ENCODE results near the gene HIGD2B.
"Not testable (repeated sequence)": the region's sequence is repeated elsewhere in the genome, so short reads cannot be mapped to it uniquely, and the experiment has no call there.

Gene HIGD2B

DNA sequence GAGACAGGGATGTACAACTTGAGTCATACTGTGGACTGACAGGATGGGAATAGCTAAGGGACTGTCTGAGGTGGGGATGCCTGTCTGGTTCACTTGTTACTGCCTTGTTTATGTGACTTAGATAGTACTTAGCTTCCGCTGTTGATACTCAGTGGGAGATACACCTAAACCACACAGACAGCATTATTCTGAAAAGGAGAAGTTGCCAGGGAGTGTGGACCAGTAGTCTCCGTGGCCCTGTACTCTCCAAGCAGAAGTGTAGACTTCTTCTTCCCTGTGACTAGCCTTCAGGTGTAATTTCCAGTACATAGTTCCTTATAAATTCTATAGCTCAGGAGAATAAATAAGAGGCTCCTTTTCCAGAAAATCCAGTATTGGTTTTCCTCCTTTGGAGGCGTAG, 5.1 kb downstream of the HIGD2B start:
- no peak for DNase-seq (ENCODE audit: extremely low read depth in 1 of 2, low read depth in 1 of 2)

- no peak for DNase-seq (ENCODE audit: extremely low read depth in 1 of 2, low read depth in 1 of 2)
These were observed 9.1 kb downstream of the HIGD2B start for GRCh38 chr15:72676838-72677237.

DNA sequence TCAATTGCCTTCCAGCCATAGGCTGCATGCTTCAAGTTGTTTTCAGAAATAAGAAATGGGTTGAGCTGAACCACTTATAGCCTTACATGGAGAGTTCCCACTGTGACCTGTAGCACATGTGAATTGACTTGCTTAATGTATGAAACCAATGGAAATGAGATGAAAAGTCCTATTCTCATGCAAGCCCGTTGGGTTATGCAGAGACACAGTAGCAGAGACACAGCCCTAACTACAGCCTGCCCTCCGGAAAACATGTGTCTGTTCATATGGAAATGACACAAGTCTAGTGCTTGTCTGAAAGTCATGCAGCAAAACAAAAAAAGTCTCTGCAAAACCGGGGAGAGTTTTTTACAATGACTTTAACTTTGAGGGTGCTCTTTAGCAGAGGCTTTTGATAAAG, 14.5 kb downstream of the HIGD2B start:
- DNase-seq (ENCODE audit: extremely low read depth in 1 of 2, low read depth in 1 of 2) = no peak

DNA sequence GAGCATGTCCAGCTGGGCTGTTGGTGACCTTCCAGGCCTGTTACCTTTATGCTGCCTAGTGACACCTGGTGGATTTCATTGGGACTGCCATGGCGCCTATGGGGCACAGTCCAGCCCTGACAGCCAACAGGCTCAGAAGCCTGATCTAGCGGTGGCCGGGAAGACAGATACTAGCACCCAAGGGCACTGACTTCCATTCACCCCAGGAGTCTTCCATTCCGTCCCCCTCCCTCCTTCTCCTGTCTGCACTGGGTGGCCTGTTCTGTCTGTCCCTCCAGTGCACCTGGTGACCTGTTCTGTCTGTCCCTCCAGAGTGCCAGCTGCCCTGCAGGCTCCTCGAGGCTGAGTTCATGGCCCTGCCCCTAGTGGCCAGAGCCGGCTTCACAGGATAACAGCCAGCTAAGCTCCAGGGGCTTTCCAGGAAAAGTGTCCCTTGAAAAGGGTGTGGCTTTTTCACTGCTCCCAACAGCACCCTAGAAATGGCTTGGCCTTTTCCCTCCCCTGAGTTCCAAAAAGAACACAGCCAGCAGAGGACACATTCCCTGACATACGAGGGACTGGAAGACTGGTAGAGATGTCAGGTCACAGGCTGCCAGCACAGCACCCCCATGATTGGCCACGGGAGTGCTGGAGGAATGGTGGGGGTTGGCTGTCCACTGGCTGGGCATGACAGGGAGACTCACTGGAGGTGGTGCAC, 15.2 kb downstream of the HIGD2B start:
- peak in 1 of 2 donors; percentile 45 for DNase-seq (ENCODE audit: extremely low read depth in 1 of 2, low read depth in 1 of 2)

DNA sequence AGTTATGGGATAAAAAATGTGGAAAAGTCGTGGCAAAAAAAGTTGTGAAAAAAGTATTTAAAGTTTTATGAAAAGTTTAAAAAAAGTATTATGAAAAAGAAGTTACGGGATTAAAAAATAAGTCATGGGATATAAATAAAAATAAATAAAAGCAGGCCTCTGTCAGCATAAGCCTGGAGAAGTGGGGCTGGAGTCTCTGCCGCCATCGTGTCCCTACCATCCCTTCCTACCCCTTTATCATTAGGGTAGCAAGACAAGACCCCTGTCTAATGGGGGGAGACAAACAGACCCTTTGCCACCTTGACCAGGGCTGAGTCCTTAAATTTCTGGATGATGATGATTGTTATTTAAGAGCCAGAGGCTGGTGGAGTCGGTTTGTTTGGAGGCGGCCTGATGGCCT, 16.2 kb downstream of the HIGD2B start:
- DNase-seq (ENCODE audit: extremely low read depth in 1 of 2, low read depth in 1 of 2) = not testable (repeated sequence)

- DNase-seq (ENCODE audit: extremely low read depth in 1 of 2, low read depth in 1 of 2) = not testable (repeated sequence)
These were observed 20.3 kb downstream of the HIGD2B start for GRCh38 chr15:72665706-72666105.

GRCh38 chr15:72663931-72664330, 22.1 kb downstream of the HIGD2B start:
- DNase-seq (ENCODE audit: extremely low read depth in 1 of 2, low read depth in 1 of 2) = not testable (repeated sequence)

DNA sequence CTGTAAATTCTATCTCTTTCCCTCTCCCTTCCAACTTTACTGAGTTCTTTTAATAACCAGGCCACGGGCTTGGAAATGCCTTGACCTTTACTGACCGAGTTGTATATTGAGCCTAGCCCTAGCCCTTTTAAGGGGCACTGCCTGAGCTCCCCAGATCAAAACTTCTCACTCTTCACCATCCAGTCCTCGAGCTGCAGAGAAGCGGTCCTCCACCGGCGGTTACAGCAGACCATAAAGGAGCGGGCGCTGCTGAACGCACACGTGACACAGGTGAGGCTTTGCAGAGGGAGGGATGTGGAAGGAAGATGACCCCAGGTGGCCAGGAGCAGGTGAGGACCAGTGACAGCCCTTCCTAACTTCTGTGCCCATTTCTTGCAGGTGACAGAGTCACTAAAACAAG, 24.9 kb downstream of the HIGD2B start:
- DNase-seq (ENCODE audit: extremely low read depth in 1 of 2, low read depth in 1 of 2) = not testable (repeated sequence)

GRCh38 chr15:72656014-72656413, 30.0 kb downstream of the HIGD2B start:
- DNase-seq (ENCODE audit: extremely low read depth in 1 of 2, low read depth in 1 of 2) = not testable (repeated sequence)

DNA sequence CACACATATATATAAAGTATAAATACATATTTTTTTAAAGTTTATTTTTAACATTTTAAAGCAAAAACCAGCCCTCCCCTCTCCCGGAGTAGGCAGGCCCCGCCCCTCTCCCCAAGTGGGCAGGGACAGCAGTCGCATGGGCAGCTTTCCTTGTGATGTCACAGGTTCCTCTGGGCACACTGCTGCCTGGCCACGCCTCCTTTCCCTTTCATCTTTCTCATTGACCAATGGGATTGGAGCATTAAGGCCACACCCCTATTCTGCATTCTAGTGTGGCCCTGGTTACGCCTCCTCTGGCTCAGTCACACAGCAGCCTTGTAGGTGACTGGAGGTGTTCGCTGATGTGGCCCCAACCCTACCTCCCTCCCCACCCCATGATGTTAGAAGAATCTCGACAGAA, 31.6 kb downstream of the HIGD2B start, which contains the start of gene GOLGA6B:
GOLGA6B (plus strand) TSS at position 301 of the 400 bp plus-strand sequence; CDS start at position 342, 41 bp downstream.
- DNase-seq (ENCODE audit: extremely low read depth in 1 of 2, low read depth in 1 of 2) = not testable (repeated sequence)

- not testable (repeated sequence) for DNase-seq (ENCODE audit: extremely low read depth in 1 of 2, low read depth in 1 of 2)
These were observed 37.2 kb downstream of the HIGD2B start for GRCh38 chr15:72648631-72649253.

GRCh38 chr15:72642271-72642670, 43.7 kb downstream of the HIGD2B start:
- DNase-seq (ENCODE audit: extremely low read depth in 1 of 2, low read depth in 1 of 2) = not testable (repeated sequence)

DNA sequence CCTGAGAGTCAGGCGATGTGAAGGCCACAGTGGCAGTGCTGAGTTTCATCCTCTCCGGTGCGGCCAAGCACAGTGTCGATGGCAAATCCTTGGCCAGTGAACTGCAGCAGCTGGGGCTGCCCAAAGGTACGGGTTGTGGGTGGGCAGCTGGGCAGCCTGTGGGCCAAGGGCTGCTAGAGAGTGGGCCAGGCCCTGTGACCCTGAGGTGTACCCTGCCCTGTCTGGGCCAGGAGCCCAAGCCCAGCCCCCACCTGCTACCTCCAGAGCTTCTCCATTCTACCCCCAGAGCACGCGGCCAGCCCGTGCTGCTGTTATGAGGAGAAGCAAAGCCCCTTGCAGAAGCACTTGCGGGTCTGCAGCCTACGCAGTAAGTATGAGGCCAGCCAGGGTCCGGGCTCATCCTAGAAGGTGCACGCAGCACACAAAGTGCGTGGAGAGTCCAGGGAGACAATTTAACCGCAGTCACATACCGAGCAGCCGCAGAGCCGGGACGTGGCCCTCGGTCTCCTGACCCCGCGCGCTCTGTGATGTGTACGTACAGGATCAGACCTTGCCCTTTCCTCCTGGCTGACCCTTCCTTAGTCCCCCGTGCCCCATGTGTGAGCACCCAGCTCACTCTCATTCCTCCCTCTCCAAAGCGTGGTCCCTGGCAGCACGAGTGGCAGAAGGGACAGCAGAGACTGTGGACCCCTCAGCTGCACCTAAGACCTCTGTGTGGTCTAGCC, 46.1 kb downstream of the HIGD2B start:
- DNase-seq (ENCODE audit: extremely low read depth in 1 of 2, low read depth in 1 of 2) = not testable (repeated sequence)

GRCh38 chr15:72636519-72637282, 49.3 kb downstream of the HIGD2B start:
- DNase-seq (ENCODE audit: extremely low read depth in 1 of 2, low read depth in 1 of 2) = peak in 1 of 2 donors; percentile 22

- DNase-seq (ENCODE audit: extremely low read depth in 1 of 2, low read depth in 1 of 2) = not testable (repeated sequence)
These were observed 56.9 kb downstream of the HIGD2B start for GRCh38 chr15:72629068-72629570.

DNA sequence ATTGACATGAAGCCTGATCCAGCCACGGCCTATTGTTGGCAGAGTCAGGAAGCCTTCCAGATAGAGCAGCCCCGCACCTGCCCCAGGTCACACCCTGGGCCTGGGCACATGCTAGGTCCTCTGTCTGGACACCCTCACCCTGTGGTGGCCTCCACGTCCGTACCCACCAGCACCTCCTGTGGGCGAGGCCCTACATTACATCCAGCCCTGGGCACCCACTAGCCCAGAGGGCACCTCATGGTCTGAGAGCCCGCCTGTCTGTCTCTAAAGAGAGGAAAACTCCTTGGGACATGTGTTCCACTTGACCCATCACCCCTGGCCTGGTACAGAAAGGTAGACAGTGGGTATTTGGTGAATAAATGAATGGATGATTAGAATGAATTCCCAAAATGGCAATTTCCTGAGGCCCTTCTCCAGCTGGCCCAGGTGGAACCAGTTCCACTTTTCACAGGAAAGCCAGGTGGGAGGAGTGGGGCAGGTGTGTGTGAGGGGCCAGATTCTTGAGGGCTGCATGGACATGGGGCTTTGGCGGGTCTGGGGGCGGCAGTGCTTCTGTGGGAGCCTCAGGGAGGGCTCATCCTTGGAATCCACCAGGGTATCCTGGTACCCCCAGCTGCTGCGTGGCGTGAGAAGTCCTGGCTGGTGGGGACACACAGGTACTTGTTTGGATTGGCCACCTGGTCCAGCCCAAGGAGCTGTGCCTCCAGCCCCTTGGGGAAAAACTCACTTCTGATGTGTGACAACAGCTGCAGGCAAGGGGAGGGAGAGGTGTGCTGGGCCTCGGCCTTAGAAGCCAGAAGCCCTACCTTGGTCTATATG, 57.5 kb downstream of the HIGD2B start:
- not testable (repeated sequence) for DNase-seq (ENCODE audit: extremely low read depth in 1 of 2, low read depth in 1 of 2)

- DNase-seq (ENCODE audit: extremely low read depth in 1 of 2, low read depth in 1 of 2) = not testable (repeated sequence)
These were observed 59.8 kb downstream of the HIGD2B start for GRCh38 chr15:72626153-72626552.
